HG02852 (cell line): ENCODE results near the gene DCLK1.

Experiments
- ATAC-seq: cut with Tn5 transposase; IDR thresholded peaks from one replicate; pipeline ENCODE4 v1.9.1; 2021; ENCODE audit warnings: mild to moderate bottlenecking, moderate library complexity; ENCODE audit not compliant: unreplicated experiment

The DCLK1 gene

DNA sequence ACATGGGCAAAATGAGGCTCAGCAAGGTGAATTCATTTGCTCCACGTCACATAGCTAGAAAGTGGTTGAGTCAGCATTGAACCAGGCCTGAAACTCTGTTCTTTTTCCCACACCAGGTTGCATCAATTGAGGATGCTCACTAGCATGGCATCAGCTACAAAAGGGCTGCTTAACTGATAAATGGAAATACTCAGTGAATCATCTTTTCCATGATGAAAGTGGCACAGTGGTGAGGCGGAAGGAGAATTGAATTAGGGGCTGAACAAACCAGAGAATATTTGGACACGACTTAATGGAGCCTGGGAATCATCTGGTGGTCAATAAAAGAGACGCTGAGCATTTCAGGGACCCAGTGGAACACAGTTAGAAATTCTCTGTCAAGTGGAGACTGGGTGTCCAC is 334.6 kb downstream of the DCLK1 start:
- ATAC-seq = no peak

DNA sequence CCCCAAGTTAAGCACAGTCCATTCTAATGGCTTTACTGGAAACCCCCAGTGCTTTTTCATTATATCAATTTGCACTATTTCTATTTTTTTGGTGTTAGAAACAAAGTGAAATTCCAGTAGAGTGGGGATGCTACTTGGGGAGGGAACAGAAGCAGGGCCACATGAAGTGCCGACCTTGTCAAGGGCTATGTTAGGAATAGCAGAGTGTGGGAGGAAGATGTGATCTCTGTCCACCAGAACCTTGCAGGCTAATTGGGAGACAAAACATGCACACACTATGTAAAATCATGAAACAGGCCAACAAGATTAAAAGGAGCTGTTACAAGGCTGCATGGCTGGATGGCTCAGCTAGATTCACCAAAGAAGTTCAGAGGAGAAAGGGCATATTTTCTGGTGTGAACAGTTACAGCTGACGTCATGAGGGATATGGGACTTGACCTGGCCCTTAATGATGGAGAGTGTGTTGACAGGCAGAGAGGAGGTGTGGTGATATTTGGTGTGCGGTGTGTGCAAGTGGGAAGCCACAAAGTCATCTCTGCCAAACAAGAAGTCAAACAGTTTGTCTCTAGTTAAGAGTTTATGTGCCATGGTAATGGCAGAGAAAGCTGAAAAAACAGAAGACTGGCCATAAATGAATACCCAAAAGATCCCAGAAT is 336.3 kb downstream of the DCLK1 start:
- no peak for ATAC-seq

- ATAC-seq = no peak
Measured at GRCh38 chr13:35793823-35794222, 337.4 kb downstream of the DCLK1 start.

DNA sequence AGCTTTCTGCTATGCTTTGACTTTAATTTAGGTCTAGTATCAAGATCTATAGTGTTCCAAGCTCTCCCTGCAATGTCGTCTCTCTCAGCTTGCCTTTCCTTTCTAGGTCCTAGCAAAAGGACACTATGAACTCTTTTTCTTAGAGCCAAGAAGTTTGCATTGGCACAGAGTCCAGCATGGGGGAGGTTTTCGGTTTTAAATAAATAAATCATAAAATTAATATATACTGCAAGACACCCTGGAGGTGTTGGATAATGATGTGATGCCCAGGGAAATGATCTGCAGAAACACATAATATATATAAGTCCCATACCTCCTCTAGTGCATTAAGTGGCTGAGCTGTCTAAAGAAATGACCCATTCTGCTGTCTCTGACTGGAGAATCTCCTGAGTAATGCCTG is 338.3 kb downstream of the DCLK1 start:
- ATAC-seq = no peak

GRCh38 chr13:35792021-35792420 is 339.2 kb downstream of the DCLK1 start:
- ATAC-seq = no peak

DNA sequence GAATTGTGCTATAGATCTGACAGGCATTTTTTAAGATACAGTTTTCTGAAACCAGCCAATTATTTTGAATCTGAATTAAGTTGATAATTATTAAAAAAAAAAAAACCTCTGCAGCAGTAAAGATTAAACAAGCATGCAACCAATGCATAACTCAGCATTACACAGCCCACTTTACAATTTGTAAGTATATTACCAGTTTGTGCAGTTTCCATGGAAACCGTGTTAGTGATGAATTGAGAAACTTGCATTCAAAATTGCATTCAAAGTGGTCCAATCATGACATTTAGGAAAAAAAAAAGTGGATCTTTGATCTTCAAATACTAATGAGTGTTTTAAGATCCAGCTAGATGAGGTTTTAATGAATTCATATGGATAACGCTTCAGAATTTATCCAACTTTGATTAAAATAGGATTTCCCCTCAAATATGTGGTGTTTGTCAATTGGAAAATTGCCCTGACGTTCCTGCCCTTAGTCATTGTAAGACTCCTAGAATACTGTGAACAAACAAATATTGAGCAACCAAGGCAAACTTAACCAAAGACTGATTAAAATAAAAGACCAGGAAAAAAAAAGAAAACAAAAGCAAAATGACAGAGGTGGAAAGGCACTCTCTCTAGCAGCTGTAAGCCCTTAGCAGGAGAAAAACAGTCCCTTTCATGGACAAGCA is 339.9 kb downstream of the DCLK1 start:
- ATAC-seq = no peak

DNA sequence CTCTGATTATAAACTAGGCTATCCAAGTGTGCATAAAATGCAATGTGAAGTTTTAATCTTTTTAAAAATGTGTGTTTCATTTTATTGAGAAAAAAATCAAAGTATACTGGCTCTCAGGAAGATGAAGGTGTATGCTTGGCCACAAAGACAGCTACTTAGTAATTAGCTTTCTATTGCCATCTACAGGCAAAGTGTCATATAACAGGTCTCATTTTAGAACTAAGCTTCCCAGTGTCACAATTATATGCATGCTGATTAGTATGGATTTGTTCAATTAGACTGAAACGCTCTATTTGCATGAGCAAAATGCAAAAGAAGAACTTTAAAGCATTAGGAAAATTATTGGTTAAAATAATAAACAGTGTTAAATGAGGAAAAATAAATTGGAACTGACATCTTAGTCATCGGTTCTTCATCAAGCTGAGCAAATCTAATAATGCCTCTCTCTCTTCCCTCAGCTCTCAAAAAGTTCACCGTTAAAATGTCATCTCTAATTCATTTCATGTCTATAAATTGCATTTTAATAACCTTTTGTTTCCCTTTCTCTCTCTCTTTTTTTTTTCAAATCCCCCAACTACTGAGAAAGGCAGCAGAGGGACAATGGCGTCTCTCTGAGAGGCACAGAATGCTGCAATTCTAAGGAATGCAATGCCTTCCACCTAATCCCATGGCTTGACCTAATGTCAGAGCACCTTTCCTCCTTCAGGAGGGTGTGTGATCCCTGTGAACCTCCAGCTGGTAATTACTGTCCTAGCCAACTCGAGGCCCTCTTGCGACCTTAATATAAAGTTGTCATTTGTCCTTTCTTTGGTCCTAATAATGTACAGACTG is 341.6 kb downstream of the DCLK1 start:
- peak; percentile 75 for ATAC-seq

DNA sequence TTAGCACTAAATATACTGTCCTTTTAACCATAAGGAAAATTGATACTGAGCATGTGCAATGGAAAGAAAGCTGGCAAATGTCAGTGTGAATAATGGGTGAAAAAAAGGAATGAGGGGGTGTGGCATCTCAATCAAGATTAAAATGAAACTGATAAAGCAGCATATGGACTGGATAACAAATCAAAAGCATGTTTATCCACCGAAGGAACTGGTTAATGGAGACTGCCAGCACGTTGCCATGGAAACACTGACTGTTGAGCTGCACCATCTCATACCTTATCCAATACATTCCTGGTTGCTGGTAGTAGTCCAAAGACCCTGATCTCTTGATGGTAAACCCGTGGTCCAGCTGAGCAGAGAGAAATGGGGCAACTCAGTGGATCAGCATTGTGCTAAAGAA is 343.2 kb downstream of the DCLK1 start:
- no peak for ATAC-seq

DNA sequence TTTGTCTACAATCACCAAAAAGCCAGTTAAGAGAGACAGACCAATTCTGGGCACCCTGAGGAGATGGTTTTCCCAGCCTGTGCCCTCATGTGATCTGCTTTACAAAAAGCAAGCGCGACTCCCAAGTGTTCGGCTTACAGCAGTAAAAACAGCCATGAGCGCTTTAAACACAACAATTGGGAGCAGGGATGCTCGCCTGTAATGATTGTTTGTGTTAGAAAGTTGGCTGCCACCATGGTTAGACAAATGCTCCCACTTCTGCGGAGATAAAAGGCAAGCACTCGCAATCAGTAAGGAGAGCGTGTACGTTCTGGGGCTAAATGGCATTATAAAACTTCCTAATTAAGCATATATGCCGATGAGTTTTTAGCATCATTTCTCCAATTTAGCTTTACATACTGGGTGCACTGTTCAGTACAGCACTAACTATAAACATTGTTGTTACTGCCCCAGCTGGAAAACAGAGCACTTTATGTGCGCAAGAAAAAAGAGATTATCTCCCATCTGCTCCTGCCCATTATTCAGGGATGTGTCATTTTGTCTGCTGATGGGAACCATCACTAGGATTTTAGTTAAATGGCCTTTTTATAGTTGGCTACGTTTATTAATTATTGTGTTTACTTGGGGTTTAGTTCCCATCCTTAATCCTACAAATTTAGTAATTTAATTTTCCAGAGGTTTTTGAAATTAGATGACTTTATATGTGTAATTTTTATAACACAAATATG is 345.4 kb downstream of the DCLK1 start:
- ATAC-seq = no peak

GRCh38 chr13:35784286-35784951 is 346.8 kb downstream of the DCLK1 start:
- no peak for ATAC-seq

DNA sequence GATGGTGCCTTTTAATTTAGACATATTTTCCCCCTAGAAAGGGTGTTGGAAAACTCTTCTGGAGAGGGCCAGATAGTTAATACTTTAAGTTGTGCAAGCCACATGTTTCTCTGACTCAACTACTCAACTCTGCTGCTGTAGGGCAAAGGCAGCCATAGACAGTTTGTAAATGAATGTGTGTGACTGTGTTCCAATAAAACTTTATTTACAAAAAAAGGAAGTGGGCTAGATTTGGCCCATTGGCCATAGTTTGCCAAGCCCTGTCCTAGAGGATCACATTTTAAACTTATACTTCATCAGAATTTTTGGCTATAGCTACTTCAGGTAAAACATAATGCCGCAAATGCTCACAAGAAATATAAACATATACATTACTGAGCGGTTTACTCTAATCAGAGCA is 348.4 kb downstream of the DCLK1 start:
- no peak for ATAC-seq

GRCh38 chr13:35781036-35782000 is 349.9 kb downstream of the DCLK1 start:
- ATAC-seq = no peak

DNA sequence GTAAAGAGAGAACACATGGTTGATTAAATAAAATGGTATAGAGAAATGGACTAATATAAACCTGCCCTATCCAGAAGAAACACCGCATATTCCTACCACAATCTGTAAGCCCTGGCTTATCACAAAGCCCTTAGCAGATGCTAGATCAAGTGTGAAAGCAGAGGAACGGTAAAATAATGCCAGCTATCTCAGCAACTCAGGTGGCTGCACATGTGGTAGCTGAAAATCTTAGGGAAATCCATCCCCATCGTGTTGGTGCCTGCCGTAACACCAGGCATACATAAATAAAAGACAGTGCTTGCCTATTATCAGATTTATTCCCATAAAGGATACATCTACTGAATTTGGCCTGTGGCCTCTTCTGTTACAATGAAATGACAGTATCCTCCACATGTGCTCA is 350.6 kb downstream of the DCLK1 start:
- ATAC-seq = no peak

GRCh38 chr13:35771898-35772297 is 359.3 kb downstream of the DCLK1 start:
- no peak for ATAC-seq

DNA sequence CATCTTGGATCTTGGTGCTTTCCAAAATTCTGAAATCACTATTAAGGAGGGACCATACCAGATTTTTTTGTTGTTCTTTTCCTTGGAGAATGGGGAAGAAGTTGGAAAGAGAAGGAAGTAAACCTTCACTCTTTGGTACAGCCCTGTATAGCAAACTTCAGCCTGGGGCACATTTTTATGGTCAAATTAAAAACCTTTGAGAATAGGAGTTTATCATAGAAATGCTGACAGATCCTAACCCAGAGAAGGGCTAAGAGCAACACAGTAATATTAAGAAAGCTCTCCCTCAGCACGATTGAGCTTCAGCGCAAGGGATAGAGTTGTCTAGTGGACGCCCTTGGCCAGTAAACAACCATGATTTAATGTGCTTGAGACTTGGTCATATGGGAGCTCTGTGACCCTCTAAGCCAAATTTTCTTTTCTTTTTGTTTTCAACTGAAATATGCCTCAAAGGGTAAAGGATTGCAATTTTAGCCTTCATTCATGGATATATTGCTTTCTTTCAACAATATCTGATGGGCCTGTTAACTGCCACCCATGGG is 360.4 kb downstream of the DCLK1 start:
- no peak for ATAC-seq

DNA sequence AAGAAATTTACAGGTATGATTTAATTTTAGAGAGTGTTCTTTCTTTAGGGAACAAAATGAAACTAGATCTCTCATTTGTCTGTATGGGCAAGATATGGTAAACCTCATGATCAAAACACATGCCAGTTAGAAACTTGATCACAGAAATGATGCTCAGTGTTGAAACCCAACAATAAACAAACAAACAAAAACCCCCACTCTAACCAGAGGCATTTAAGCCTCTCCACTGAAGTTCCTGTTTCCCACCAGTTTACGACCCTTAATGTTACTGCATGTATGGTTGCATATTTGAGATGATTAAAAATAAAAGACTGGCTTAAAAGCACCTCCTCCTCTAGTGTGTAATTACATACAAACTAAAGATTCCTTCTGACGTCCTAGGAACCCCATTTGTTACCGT is 361.4 kb downstream of the DCLK1 start:
- ATAC-seq = no peak

DNA sequence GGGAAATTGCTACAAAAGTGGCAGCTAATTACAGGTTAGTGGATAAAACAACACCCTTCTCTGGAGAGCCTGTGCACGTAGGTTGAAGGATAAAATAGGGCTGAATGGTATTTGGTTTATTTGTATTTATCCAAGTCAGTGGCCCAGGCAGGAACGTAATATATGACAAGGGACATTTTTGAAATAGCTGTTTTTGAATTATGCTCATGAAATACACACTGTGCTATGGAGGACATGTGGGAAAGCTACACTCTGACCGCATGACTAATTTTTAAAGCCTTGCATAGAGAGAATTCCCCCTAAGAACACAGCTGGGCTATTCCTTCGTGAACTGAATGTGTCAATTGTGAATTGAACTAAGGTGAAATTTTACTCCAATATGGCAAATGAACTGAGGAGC is 362.6 kb downstream of the DCLK1 start:
- no peak for ATAC-seq

DNA sequence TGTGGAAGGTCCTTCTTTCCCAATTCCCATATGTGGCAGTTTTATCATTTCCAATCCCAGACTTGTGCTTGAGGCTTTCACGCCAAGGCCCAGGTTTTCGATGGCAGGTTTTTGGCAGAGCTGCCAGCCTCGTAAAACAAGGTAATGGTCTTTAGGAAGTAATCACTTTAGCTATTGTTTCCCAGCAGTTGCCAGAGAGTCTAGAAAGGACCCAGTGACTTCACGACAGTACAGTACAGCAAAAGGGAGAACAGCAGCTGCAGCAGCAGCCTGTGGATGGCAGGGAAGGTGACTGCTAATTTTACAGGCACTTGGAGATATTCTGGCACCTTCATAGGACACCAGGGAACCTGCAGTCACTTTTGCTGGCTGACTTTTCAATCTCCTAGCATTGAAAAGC is 363.1 kb downstream of the DCLK1 start:
- ATAC-seq = no peak

GRCh38 chr13:35767256-35767976 is 363.8 kb downstream of the DCLK1 start:
- no peak for ATAC-seq
